ENCODE measurements around the gene PRPH.
"Not testable (repeated sequence)": the region's sequence is repeated elsewhere in the genome, so short reads cannot be mapped to it uniquely, and the experiment has no call there.

Gene PRPH

DNA sequence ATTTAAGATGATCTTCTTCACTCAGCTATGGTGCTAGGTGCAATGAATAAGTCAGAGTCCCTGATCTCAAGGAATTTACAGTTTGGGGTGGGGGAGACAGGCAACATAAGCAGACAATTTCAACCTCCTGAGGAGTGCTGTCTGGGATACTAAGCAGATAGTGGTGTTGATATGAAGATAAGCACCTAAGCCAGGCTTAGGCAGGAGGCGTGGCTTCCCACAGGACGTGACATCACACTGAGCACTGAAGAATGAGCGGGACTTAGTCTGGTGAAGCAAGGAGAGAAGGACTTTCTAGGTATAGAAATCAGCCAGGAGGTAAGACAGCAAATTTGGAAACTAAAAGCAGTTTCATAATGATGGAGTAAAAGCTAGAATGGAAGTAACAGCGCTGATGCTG, 6.8 kb downstream of the PRPH start:
- DNase-seq, result no peak

DNA sequence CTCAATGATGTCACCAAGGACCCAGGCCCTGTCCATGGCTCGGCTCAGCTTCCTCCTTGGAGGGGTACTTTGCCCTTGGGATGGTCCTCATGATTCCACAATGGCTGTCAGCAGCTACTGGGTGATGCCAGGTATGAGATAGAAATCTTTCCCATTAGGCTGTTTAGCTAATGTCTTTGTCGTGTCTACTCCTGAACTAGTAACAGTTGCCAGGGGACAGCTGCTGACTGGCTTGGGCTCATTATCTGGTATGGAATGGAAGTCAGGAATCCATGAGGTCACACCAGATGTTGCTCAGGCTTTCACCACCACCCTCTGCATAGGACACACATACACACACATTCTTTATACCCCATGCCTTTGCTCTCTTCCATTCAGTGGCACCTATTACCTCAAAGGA, 9.2 kb downstream of the PRPH start:
- DNase-seq, result no peak

DNA sequence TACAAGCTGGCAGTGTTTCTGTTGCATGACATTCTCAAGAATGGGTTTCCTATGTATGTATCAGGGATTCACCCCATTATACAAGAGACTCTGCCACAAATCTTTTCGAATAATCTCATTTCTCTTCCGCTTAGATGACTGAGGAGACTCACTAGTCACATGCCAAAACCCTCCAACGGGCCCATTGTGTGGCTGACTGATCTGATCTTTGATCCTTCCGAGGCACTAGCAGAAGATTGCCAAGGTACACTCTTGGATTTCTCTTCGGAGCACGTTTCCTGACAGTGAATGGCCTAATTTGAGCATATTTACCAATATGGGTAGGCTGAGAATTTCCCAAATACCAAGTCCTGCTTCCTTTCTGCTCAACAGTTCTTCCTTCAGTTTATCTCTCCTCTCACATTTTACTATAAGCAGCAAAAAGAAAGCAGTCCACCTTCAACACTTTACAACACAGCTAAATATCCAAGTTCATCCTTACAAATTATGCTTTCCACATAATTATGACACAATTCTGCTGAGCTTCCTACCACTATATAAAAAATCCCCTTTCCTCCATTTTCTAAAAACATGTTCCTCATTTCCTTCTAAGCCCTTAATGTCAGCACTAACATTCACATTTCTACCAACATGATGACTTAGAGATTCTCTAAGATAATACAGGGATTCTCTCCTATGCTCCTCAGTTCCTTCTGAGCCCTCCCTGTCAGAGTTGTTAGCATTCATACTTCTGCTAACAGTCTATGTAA, 11.0 kb downstream of the PRPH start:
- DNase-seq, result no peak

DNA sequence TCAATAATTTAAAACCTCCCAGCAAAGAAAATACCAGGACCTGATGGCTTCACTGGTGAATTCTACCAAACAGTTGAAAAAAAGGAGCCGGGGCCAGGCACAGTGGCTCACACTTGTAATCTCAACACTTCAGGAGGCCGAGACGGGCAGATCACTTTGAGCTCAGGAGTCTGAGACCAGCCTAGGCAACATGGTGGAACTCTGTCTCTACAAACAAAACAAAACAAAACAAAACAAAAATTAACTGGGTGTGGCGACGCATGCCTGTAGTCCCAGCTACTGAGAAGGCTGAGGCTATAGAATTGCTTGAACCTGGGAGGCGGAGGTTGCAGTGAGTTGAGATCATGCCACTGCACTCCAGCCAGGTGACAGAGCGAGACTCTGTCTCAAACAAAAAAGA, 14.4 kb downstream of the PRPH start:
- DNase-seq, result no peak

DNA sequence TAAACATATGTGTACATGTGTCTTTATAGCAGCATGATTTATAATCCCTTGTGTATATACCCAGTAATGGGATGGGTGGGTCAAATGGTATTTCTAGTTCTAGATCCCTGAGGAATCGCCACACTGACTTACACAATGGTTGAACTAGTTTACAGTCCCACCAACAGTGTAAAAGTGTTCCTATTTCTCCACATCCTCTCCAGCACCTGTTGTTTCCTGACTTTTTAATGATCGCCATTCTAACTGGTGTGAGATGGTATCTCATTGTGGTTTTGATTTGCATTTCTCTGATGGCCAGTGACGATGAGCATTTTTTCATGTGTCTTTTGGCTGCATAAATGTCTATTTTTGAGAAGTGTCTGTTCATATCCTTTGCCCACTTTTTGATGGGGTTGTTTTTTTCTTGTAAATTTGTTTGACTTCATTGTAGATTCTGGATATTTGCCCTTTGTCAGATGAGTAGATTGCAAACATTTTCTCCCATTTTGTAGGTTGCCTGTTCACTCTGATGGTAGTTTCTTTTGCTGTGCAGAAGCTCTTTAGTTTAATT, 15.6 kb downstream of the PRPH start:
- DNase-seq, result not testable (repeated sequence)

DNA sequence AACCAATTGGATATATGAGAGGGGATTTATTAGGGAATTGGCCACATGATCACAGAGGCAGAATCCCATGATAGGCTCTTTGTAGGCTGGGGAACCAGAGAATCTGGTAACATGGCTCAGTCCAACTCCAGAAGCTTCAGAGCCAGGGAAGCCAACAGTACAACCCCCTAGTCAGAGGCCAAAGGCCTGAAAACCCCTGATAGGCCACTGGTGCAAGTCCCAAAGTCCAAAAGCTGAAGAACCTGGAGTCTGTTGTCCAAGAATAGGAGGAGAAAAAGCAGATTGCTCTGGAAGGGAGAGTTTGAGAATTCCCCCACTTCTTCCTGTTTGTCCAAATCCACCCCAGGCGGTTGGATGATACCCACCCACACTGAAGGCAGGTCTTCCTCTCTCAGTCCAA, 19.9 kb downstream of the PRPH start:
- DNase-seq, result no peak

DNA sequence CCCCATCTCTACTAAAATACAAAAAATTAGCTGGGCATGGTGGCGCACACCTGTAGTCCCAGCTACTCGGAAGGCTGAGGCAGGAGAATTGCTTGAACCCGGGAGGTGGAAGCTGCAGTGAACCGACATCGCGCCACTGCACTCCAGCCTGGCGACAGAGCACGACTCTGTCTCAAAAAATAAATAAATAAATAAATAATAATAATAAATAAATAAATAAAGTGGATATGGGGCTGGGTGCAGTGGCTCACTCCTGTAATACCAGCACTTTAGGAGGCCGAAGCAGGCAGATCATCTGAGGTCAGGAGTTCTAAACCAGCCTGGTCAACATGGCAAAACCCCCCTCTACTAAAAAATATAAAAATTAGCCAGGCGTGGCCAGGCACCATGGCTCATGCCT, 22.2 kb downstream of the PRPH start:
- DNase-seq, result not testable (repeated sequence)

DNA sequence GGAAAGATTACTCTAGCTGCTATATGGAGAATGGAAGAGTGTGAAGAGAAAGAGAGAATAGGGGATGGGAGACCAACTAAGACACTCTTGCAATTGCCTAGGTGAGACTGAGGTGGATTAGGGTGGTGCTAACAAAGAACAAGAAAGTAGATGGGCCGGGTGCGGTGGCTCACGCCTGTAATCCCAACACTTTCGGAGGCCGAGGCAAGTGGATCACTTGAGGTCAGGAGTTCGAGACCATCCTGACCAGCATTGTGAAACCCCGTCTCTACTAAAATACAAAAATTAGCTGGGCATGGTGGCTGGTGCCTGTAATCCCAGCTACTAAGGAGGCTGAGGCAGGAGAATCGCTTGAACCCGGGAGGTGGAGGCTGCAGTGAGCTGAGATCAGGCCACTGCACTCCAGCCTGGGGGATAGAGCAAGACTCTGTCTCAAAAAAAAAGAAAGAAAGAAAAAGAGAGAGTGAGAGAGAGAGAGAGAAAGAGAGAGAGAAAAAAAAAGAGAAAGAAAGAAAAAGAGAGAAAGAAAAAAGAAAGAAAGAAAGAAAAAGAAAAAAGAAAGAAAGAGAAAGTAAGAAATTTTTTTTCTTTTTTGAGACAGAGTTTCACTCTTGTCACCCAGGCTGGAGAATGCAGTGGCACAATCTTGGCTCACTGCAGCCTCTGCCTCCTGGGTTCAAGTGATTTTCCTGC, 25.6 kb downstream of the PRPH start:
- DNase-seq, result not testable (repeated sequence)

DNA sequence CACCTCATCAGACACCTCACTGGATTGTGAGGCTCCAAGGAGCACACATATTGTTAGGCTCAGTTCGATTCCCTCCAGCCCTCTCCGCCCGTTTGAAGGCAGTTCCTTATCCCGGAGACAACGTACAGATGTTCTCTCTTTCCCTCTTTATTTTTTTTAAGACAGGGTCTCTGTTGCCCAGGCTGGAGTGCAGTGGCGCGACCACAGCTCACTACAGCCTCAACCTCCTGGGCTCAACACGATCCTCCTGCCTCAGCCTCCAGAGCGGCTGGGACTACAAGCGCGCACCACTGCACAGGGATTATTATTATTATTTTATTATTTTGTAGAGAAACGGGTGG, 27.4 kb downstream of the PRPH start:
- DNase-seq, result peak; percentile 46

DNA sequence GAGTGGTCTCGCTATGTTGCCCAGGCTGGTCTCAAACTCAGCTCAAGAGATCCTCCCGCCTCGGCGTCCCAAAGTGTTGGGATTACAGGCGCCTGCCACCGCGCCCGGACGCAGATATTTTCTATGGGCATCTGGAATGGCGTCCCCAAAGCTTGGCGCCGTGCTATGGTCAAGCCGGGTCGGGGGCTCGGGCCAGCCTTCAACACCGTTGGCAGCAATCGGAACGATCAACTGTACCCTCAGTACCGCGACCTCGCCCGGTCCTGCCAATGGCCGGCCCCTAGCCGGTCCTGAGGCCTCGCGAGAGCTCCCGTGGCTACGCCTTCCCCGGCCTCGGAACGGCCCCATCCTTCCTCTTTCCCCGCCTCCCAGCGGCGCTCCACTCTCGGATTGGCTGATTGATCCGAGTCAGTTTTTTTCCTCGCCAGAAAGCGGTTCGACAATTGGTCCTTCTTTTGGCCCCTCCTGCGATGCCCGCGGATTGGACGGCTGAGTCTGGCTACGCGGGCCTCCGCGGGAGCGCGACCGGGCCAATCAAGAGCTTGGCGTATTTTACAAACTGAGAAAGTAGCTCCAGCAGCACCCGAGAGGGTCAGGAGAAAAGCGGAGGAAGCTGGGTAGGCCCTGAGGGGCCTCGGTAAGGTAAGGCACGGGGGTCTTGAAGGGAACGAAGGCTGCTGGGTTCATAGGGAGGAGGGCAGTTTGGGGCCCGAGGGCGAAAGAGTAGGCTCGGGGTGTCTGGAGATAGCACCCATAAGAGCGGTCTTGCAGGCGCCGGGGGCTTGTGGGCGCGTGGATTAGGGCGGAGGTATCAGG, 28.0 kb downstream of the PRPH start, which contains the start of gene TROAP:
Gene TROAP (plus strand): TSS at position 548 of the 816 bp plus-strand sequence. CDS start 354 bp downstream, outside the sequence.
- DNase-seq, result peak; percentile 100

DNA sequence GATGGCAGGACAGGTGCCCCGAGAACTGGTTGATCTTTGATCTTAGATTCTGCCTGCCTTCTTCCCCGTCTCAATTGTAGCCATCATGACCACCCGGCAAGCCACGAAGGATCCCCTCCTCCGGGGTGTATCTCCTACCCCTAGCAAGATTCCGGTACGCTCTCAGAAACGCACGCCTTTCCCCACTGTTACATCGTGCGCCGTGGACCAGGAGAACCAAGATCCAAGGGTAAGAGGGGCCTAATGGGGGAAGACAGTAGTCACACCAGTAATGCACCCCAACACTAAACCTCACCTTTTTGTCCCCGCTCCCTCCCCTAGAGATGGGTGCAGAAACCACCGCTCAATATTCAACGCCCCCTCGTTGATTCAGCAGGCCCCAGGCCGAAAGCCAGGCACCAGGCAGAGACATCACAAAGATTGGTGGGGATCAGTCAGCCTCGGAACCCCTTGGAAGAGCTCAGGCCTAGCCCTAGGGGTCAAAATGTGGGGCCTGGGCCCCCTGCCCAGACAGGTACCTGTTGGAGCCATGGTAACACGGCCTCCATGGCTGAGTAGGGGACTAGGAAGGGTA, 28.7 kb downstream of the PRPH start:
- no peak for DNase-seq

DNA sequence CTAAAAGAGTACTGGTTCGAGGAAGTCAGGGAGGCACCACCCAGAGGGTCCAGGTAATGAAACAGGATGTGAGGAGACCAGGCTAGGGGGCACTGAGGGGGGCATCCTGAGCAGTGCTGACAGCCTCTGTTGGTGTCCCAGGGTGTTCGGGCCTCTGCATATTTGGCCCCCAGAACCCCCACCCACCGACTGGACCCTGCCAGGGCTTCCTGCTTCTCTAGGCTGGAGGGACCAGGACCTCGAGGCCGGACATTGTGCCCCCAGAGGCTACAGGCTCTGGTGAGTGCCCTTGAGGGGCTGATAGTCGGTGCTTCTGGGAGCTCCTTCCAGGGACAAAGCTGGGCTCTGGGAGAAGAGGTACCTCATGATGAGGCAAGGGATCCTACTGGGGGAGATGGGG, 30.7 kb downstream of the PRPH start:
- DNase-seq, result no peak

DNA sequence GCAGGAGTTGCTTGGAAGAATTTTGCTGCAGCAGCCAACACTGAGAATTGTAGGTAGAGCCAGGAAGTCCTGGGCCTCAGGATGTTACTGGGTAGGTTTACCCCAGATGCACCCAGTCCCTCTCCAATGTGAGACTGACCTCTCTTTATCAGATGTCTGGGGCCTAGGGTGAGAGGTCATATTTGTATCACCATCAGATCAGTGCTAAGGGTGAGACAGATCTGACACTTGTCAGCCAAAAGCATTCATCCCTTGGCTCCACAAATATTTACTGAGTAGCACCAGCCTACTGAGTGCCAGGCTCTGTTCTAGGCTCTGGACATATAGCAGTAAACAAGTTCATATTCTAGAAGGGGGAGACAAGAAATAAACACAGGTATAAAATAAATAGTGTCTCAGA, 32.4 kb downstream of the PRPH start:
- no peak for DNase-seq

DNA sequence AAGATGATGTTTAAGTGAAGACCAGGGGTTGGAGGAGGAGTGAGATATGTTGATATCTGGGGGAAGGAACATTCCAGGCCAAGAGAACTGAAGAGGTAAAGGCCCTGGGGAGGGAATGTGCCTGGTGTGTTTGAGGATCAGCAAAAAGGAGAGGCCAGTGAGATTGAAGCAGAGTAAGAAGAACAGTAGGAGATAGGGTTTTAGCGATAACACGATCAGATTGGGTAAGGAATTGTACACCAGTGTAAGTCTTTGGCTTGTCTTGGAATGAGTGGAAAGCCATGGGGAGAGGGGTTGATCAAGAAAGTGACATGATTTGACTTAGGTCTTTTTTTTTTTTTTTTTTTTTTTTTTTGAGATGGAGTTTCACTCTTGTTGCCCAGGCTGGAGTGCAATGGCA, 32.9 kb downstream of the PRPH start:
- no peak for DNase-seq

DNA sequence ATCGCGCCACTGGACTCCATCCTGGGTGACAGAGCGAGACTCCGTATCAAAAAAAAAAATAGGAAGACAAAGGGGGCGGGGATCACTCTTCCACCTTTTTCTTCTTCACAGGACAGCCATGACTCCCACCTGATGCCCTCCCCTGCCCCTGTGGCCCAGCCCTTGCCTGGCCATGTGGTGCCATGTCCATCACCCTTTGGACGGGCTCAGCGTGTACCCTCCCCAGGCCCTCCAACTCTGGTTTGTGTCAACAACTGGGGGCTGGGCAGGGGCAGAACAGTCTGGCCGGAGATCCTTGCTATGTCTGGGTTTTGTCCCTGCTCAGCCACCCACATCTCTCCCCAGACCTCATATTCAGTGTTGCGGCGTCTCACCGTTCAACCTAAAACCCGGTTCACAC, 33.9 kb downstream of the PRPH start:
- DNase-seq, result no peak

DNA sequence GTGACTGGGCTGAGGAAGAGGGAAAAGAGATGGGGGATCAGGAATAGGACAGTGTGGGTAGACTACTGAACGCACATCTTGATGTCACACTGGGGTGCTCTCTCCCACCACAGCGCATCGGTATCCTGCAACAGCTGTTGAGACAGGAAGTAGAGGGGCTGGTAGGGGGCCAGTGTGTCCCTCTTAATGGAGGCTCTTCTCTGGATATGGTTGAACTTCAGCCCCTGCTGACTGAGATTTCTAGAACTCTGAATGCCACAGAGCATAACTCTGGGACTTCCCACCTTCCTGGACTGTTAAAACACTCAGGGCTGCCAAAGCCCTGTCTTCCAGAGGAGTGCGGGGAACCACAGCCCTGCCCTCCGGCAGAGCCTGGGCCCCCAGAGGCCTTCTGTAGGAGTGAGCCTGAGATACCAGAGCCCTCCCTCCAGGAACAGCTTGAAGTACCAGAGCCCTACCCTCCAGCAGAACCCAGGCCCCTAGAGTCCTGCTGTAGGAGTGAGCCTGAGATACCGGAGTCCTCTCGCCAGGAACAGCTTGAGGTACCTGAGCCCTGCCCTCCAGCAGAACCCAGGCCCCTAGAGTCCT, 35.2 kb downstream of the PRPH start:
- DNase-seq, result no peak

DNA sequence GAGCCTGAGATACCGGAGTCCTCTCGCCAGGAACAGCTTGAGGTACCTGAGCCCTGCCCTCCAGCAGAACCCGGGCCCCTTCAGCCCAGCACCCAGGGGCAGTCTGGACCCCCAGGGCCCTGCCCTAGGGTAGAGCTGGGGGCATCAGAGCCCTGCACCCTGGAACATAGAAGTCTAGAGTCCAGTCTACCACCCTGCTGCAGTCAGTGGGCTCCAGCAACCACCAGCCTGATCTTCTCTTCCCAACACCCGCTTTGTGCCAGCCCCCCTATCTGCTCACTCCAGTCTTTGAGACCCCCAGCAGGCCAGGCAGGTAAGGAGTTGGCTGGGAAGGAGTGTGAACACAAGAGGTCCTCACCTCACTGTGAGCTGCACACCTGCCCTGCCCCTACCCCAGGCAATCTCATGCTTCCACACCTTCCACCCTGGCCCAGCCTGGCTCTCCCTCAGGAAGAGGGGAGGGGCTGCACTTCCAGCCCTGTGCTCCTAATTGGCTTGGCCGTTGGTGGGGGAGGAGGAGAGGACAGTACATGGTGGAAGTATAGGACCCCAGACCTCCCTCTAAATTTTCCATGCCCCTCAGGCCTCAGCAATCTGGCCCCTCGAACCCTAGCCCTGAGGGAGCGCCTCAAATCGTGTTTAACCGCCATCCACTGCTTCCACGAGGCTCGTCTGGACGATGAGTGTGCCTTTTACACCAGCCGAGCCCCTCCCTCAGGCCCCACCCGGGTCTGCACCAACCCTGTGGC, 35.9 kb downstream of the PRPH start:
- DNase-seq, result no peak

DNA sequence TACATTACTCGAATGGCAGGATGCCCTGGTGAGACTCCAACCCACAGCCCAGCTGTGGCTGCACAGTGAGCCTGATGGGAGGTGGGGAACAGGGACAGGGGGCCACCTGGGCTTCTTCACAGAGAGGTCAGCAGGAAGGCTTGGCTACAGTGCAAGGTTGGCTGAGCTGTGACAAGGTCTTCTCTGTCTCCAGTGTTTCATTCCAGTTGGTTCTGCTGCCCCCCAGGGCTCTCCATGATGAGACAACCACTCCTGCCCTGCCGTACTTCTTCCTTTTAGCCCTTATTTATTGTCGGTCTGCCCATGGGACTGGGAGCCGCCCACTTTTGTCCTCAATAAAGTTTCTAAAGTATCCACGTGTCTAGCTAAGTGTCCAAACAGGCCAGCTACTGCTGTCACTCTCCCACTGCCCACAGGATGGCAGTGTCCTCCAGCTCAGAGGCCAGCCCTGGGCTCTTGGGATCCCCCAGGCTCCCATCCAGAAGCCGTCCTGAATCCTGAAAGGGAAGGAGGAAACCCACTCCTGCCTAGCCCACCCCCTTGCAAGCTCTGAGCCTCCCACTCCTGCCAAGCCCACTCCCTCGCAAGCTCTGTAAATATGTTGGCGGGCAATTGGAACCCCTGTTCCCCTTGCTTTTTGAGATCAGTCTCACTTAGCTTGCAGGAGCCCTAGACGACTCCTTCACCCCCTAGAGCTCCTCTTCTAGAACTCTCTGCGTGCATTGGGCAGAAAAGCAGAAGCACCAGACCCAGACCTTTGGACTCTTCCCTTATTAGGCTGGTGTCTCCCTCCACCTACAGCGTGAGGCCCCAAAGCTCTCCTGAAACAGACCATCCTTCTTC, 36.7 kb downstream of the PRPH start:
- DNase-seq, result peak; percentile 66

DNA sequence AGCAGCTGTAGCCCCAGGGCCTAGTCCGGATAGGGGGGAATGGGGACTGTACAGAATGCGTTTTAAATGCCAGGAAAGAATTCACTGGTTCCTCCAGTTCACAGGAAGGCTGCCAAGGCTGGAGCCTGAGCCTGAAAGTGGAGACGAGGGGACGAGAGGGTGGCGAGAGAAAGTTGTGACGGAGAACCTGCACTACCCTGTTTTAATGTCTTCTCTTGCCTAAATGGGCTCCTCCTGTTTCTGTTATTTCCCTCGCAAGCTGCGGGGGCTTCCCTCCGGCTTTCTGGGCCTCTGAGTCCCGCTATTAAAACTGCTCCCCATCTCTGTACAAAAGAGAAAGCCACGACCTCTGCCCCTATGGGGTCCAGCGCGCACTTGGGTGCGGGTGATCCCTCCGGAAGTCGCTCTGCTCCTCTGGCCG, 37.5 kb downstream of the PRPH start:
- no peak for DNase-seq

DNA sequence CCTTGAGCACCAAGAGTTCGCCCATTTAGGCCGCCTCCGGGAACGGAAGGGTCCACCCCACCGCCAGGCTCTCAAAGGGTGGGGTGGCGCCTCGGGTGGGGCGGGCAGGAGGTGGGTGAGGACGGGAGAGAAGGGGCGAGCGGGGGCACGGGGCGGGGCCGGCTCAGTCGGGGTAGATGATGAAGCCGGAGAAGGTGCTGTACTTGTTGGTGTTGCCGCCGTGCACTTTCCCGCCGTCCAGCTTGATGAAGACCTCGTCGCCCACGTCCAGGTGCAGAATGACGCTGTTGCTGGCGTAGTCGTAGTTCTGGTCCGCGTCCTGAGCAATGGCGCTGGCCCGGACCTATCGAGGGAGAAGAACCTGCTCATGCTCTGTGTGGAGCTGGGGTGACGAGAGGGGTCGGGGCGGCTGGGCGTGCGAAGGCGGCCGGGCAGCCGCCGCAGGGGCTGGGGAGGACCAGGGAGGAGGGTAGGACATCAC, 38.0 kb downstream of the PRPH start:
- DNase-seq, result no peak

DNA sequence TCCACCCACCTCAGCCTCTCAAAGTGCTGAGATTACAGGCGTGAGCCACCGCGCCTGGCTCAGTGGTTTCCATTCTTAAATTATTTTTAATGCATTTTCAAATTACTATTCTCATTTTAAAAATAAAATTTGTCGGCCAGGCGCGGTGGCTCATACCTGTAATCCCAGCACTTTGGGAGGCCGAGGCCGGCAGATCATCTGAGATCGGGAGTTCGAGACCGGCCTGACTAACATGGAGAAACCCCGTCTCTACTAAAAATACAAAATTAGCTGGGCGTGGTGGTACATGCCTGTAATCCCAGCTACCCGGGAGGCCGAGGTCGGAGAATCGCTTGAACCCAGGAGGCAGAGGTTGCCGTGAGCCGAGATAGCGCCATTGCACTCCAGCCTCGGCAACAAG, 38.8 kb downstream of the PRPH start:
- not testable (repeated sequence) for DNase-seq
